GM13977 (cell line): ENCODE data around the gene POLR2A.

Experiments
- DNase-seq: peaks from one replicate; pipeline ENCODE4 v3.0.0; 2012; ENCODE audit warnings: low spot score
- CTCF ChIP-seq: IDR thresholded peaks from 2 replicates; pipeline ENCODE4 v1.5.1; 2012; ENCODE audit warnings: mild to moderate bottlenecking, control low read depth; ENCODE audit not compliant: insufficient read depth; ENCODE audit errors: extremely low read depth, missing control alignments
- in situ Hi-C: fragments of 300-500 bp; cut with MboI; formaldehyde crosslinking; loops from one replicate; pipeline ENCODE4 v1.12.0; 2022; ENCODE audit warnings: low sequenced_read_pairs, low pct_unique_long_range_greater_than_20kb, mixed read lengths, inconsistent platforms; ENCODE audit not compliant: unreplicated experiment

POLR2A gene

GRCh38 chr17:7475764-7476422 lies 8.3 kb upstream of the POLR2A start:
- no peak for TF ChIP-seq CTCF
- DNase-seq = no peak

GRCh38 chr17:7476494-7476893 lies 7.7 kb upstream of the POLR2A start:
- DNase-seq = no peak
- TF ChIP-seq CTCF = no peak
- in situ Hi-C loops = no loop called here

More at GRCh38 chr17:7475764-7476422, 8.3 kb upstream of the POLR2A start:
- in situ Hi-C loops = no loop called here

GRCh38 chr17:7476951-7477350 lies 7.2 kb upstream of the POLR2A start:
- DNase-seq = no peak
- TF ChIP-seq CTCF = no peak
- in situ Hi-C loops = no loop called here

GRCh38 chr17:7477392-7478275 lies 6.5 kb upstream of the POLR2A start:
- in situ Hi-C loops = no loop called here
- DNase-seq = peak; percentile 13
- TF ChIP-seq CTCF = no peak

GRCh38 chr17:7478276-7479212 lies 5.6 kb upstream of the POLR2A start:
- peak; percentile 76 for DNase-seq
- no peak for TF ChIP-seq CTCF
- in situ Hi-C loops = no loop called here

- DNase-seq = peak; percentile 86
- no peak for TF ChIP-seq CTCF
- in situ Hi-C loops = no loop called here
These were observed 4.7 kb upstream of the POLR2A start, which contains the start of gene ZBTB4 for GRCh38 chr17:7479213-7480088. Gene ZBTB4 (minus strand): TSS chr17:7479631. CDS start chr17:7466801, 12,830 bp downstream.
